IPS-NIHi11 (cell line): ENCODE results near the gene ARID2.

Source experiments
- DNase-seq: peaks from one replicate; pipeline ENCODE4 v3.0.0; 2012; ENCODE audit warnings: mixed read lengths, low spot score

ARID2 gene

GRCh38 chr12:45762185-45763110 is 32.9 kb downstream of the ARID2 start:
- DNase-seq, result peak; percentile 25

- DNase-seq, result no peak
These were observed 33.9 kb downstream of the ARID2 start for GRCh38 chr12:45763381-45763780.

- DNase-seq, result no peak
These were observed 38.7 kb downstream of the ARID2 start for GRCh38 chr12:45768194-45768593.

GRCh38 chr12:45773747-45774146 is 44.2 kb downstream of the ARID2 start:
- DNase-seq, result no peak

GRCh38 chr12:45774508-45775162 is 45.1 kb downstream of the ARID2 start:
- DNase-seq, result no peak

- no peak for DNase-seq
These were observed 46.0 kb downstream of the ARID2 start for GRCh38 chr12:45775465-45775864.

GRCh38 chr12:45775964-45776363 is 46.5 kb downstream of the ARID2 start:
- no peak for DNase-seq

- DNase-seq, result no peak
These were observed 50.4 kb downstream of the ARID2 start for GRCh38 chr12:45779936-45780335.

- no peak for DNase-seq
These were observed 51.6 kb downstream of the ARID2 start for GRCh38 chr12:45781080-45781479.

GRCh38 chr12:45785315-45785714 is 55.8 kb downstream of the ARID2 start:
- no peak for DNase-seq

GRCh38 chr12:45789025-45789424 is 59.5 kb downstream of the ARID2 start:
- DNase-seq, result no peak

- DNase-seq, result peak; percentile 28
These were observed 64.9 kb downstream of the ARID2 start for GRCh38 chr12:45794422-45794821.

GRCh38 chr12:45801625-45802024 is 72.1 kb downstream of the ARID2 start:
- no peak for DNase-seq

GRCh38 chr12:45803111-45803510 is 73.6 kb downstream of the ARID2 start:
- DNase-seq, result no peak

- DNase-seq, result no peak
These were observed 87.1 kb downstream of the ARID2 start for GRCh38 chr12:45816652-45817051.

GRCh38 chr12:45827974-45828373 is 98.5 kb downstream of the ARID2 start:
- DNase-seq, result no peak

- no peak for DNase-seq
These were observed 98.9 kb downstream of the ARID2 start for GRCh38 chr12:45828402-45828801.

GRCh38 chr12:45831590-45831989 is 102.1 kb downstream of the ARID2 start:
- no peak for DNase-seq

- DNase-seq, result no peak
These were observed 103.9 kb downstream of the ARID2 start for GRCh38 chr12:45833401-45833800.

GRCh38 chr12:45834809-45835208 is 105.3 kb downstream of the ARID2 start:
- no peak for DNase-seq

GRCh38 chr12:45839917-45840316 is 110.4 kb downstream of the ARID2 start:
- no peak for DNase-seq

GRCh38 chr12:45849289-45849688 is 119.8 kb downstream of the ARID2 start:
- DNase-seq, result no peak

- DNase-seq, result no peak
These were observed 120.8 kb downstream of the ARID2 start for GRCh38 chr12:45850302-45850701.
